Activated T-helper 1 cell treated with anti-CD3 and anti-CD28 coated beads, Interleukin-2, amount 50 U/mL, for 16 hours (primary cell): ENCODE results near the gene PCIF1.
A peak's percentile ranks its signal among the peaks of the same experiment; 100 is the strongest.

Experiments used
- DNase-seq, 2 donors: peaks; one replicate each; pipeline ENCODE4 v3.0.0-alpha.2; 2020; ENCODE audit warnings: low read depth in 1 of 2, low spot score in 1 of 2

PCIF1 gene

DNA sequence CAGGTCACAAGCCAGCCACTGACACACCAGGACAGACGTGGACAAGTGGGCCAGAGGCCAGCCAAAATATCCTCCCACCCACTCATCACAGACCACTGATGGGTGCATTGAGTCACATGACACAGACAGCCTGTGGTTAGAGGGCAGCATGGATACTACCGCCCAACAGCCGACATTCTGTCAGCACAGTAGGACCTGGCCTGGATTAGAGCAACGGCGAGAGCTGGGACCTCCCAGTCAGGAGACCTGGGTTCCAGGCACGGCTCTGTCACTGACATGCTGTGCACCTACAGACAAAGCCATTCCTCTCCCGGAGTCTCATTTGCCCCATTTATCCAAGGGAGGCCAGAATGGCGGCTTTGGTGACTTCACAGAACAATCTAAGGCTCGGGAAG lies 29.5 kb downstream of the PCIF1 start:
- DNase-seq, result no peak

DNA sequence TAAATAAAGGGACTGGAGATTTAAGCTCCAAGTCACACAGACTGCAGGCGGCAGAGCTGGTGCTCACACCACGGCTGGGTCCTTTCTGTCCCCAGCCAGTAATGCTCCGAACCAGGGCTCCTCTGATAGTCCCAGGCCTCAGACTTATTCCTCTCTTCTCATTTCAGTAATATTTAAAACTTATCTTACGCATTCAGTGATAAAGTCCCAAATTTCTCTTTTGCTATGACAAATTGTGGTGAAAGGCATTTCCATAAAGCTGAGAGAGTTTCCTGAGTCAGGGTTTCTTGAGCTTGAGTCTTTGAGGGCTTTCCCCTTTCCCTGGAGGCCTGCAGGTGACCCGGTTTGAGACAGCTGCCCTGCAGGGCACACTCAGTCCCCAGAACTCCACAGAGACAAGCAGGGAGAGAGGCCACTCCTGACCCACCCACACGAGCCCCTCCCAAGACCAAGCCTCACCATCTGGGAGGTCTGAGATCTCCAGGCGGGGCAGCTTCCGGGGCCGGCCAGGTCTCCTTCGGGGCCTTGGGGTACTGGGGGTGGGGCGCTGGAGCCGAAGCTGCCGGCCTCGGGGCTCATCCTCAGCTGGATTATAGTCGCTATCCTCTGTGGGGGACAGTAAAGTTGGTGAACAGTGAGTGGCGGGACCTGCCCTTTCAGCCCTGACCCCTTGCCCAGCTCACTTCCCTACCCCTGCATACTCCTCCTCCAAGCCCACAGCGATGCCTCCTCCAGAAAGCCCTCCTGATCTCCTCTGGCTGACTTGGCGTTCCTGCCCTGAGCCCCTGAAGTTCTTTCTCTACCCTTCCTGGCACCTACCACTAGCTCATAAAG lies 30.9 kb downstream of the PCIF1 start:
- DNase-seq, result no peak

DNA sequence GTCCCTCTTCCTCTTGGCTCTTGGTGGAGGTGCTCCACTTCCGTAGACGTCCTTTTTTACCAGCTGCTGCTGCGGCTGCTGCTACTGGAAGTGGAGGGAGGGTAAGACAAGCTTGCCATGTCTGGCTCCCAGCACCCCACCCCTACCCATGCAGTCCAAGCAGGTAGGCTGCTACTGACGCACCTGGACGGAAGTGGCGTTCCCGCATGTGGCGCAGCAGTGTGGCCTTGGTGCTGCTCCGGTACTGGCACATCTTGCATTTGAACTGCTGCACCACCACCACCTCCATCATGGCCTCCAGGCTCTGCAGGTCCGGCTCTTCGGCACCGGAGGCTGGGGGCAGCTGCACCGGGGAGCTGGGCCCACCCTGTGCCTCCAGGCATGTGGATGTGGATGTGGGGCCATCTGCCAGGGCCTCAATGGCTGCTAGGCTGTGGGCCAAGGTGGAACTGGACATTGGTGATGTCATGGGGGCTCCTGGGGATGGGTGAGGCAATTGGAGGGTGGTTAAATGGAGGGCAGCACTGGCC lies 33.1 kb downstream of the PCIF1 start:
- no peak for DNase-seq

DNA sequence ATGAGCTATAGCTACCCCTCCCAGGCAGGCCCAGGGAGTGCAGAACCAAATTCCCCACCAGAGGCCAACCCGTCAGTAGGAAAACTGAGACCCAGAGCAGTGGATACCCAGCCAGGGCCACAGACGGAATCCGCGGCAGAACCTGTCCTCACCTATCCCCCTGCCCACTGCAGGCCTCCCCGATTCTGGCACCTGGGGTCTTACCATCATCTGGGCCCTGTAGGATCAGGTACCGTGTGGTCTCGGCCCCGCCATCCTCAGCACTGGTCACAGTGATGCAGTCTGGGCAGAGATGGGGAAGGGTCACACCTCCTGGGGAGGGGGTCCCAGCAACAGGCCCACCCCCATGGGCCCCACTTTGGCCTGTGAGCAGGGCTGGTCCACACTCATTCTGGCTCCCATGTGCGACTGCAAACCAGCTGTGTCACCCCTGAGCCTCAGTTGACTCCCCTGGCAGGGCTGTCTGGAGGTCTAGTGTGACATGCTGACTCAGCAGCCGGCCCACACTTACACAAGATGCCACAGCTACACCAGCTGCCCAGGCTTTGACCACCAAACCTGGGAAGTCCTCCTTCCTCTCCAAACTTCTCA lies 33.7 kb downstream of the PCIF1 start:
- no peak for DNase-seq

DNA sequence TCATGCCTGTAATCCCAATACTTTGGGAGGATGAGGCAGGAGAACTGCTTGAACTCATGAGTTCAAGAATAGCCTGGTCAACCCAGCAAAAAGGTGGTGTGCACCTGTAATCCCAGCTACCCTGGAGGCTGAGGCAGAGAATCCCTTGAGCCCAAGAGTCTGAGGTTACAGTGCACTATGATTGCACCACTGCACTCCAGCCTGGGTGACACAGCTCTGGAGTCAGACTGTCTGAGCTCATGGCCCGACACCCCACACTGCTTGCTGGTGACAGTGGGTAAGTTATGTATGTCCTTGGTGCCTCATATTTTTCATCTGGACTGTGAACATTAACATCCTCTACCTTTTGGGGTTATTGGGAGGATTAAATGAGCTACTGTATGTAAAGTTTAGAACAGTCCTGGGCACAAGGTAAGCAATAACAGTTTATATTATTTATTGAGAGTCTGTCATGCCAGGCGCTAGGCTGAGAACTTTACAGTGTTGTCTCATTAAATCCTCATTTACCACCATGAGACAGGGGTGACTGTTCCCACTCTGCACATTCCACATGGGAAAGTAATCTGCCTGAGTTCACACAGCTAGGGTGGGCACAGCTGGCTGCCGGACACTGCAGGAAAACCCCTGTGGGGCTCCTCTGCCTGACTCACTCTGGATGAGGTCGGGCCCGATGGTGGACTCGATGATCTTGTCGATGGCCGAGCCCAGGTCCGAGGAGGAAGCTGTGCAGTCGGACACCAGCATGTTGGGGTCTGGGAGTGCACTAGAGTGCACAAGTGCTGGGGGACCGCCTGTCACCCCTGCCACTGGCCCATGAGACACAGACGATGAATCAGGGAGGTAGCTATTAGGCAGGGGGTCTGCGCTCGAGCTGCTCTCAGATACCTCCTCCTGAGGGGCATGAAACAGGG lies 34.6 kb downstream of the PCIF1 start:
- DNase-seq, result no peak

DNA sequence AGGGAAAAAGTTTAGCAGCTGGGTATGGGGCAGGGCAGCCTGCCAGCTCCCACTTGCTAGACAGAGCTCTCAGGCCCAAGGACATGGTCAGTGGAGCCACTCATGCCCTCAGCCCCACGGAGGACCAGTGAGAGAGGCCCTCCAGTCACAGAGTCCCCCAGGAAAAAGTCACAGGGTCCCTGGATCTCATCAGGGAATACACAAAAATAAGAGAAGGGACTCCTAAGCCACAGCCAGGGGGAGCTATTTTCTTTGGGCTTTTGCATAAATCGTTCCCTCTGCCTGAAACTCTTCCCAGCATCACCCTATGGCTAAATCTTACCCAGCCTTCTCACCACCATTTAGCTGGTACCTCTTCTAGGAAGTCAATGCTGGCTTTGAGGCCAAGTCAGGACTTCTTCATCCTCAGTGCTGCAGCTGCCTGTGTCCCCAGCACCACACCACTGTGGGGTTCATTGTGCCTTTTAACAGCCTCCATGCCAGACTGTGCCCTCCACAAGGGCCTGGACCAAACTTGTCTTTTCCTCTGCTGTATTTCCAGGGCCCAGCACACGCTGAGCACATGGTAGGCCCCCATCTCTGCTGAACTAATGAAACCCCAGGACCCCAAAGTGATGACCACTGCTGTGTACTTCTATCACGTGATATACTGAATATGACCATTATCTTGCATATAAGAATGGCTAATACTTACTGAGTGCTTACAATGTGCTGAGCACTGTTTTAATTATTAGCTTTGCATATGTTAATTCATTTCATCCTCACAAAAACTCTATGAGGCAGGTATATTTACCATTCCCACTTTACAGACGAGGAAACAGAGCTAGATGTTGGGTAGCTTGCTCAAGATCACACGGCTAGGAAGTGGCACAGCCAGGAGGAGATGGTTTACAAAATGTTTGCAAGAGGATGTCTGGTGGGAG lies 35.5 kb downstream of the PCIF1 start:
- DNase-seq, result no peak

DNA sequence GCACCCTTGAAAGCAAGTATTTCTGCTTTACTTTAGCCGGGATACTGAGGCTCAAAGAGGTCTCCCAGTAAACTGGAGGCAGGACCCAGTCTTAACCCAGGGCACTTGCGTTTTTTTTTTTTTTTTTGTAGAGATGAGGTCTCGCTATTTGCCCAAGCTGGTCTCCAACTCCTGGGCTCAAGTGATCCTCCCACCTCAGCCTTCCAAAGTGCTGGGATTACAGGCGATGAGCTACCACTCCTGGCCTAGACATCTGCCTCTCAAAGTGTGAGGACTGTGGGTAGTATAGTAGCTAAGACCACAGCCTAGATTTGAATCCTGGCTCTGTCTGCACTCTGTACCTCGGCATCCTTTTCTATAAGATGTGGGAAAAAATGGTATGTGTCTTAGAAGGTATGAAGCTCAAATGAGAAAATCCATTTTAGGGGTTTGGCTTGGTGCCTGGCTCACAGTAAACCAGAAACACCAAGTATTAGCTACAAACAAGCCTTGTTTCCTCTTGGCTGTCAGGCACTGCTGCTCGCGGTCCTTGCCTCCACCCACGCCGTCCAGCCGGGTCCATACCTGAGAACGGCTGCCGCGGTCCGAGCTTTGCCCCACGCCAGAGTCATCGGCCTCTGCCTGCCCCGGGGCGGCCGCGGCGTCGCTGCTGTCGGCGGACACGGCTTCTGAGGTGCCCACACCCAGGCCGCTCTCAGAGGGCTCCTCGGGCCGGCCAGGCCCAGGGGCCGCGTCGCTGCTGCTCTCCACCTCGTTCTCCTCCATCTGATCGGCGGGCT lies 36.4 kb downstream of the PCIF1 start:
- DNase-seq, result no peak

DNA sequence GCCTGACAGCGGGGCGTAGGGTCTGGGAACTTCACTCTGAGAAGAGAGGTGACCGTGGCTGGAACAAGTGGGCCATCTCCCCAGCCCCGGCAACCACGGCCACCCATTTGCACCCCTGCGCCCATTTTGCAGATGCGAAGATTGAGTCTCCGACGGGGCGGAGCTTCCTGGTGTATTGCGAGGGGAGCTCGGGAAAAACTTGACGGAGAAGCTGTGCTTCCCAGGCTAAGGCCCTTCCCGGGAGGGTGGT lies 36.9 kb downstream of the PCIF1 start:
- no peak for DNase-seq

DNA sequence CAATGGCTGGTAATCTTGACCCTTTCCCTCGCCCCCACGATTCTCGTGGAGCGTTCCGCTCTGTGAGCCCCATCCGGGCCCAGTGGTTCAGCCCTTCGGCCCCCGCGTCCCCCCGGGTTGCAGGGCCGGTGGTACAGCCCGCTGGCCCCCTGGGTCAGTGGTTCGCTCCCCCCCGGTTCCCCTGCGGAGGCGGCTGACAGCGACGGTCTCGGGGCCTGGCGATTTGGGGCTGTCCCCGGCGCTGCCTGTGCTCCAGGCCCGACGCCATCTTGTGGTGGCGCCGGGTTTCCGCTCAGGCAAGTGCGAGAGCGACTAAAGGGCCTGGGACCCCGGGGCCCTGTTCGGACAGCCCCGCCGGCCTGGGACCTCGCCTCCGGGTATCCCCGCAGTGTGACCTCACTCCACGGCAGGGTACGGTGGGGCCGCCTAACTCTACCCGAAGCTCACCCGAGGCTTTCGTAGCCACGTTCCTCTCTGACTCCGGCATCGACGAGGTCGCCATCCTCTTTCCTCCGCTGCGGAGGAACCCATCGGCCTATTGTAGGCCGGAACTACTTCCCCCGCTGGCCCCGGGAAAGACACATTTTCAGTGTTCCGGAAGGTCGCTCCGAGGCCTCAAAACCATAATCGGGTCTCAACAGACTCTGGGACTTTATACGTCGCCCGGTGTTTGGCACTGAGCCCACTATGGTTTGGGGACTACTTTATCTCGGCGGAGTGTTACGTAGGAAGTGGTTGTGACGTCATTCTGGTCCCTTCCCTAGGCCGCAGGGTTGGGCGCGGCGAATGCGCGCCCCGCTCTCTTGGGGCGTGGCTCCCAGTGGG lies 37.4 kb downstream of the PCIF1 start, which contains the start of gene ZNF335:
TSS of gene ZNF335 (minus strand) at position 529 of the 825 bp plus-strand sequence. CDS start 793 bp downstream, outside the sequence.
- DNase-seq, result peak; percentile 84 to 91

DNA sequence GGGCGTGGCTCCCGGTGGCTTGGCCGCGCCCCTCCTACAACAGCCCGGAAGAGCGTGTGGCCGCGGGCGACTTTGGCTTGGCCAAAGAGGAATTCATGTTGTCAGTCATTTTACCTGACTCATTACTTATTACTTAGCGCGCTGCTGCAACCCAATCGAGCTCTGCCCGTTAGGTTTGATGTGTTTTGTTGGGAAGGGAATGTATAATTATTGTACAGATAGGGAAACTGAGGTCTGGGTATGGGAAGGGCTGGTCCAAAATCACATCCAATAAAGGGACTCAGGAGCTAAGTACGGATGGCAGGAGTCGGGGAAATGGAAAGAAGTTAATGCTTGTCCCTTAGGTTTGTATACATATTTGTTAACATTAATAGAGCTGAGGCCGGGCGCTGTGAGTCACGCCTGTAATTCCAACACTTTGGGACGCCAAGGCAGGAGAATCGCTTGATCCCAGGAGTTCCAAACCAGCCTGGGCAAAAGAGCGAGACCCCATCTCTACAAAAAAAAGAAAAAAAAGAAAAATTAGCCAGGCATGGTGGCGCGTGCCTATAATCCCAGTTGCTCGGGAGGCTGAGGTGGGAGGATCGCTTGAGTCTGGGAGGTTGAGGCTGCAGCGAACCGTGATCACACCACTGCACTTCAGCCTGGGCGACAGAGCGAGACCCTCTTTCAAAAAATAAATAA lies 38.2 kb downstream of the PCIF1 start:
- DNase-seq, result no peak

DNA sequence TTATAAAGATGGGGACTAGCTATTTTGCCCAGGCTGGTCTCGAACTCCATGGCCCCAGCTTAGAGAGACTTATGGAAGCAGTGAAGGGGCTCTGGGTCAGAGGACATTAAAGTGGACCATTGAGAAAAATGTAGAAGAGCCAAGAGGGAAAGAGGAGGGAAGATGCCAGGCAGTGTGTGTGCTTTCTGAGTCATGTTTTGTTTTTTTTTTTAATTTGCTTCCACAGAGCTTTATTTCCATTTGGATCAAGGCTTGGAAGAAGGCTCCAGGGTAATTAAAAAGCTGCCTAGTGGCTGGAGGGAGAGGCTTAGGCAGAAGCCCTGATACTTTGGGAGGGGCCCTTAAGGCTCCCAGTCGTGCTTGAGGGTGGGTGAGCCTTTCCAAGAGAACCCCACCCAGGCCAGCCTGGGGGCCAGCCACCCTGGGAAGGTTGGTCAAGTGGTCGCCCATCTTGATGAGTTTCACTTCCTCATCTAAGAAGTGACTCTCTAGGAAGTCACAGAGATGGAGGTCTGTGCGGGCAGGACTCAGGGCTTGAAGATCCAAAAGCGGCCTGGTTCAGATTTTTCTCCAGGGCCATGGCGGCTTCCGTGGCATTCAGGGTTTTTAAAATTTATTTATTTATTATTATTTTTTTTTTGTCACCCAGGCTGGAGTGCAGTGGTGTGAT lies 40.5 kb downstream of the PCIF1 start:
- no peak for DNase-seq

DNA sequence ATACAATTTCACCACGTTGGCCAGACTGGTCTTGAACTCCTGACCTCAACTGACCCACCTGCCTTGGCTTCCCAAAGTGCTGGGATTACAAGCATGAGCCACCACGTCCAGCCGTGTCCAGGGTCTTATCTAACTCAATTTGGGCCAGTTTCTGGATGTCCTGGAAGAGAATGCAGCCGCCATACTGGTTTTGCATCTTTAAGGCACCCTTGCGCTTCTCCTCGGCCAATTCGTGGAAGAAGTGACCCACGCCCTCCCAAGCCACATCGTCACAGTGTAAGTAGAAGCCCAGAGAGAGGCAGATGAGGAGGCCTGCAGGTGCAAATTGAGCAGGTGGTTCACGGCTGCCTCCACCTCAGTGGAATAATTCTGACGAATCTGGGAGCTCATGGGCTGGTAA lies 41.2 kb downstream of the PCIF1 start:
- no peak for DNase-seq

DNA sequence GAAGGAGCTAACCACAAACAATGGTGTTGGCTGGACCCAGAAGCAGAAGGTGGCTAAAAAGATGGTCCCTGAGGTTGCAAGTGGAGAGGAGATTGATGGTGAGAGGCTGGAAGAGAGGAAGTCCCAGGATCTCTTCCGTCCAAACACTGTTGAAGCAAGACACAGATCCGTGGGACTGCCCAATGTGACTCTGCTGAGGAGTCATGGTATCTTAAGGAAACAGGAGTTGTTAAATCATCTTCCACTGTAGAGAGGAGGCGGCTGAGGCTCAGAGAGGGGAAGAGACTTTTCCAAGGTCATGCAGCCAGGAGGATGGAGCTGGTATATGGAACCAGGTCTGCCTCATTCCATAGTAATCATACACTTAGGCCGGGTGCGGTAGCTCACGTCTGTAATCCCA lies 41.6 kb downstream of the PCIF1 start:
- DNase-seq, result no peak

DNA sequence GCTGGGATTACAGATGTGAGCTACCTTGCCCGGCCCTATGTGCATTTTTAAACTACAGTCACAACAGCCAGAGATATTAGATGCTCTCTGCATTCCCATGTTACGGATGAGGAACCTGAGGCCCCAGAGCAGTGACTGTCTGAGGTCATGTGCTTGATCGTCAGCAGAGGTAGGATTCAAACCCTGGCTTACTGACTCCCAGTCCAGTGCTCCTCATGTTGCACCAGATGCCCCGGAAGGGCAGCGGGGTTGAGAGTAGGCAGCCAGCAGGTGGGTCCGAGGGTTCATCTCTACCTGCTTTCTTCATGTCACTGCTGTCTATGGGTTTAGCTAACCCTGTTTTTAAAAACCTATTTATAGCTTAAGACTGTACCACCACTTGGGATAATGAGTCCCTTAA lies 46.8 kb downstream of the PCIF1 start:
- DNase-seq, result no peak

DNA sequence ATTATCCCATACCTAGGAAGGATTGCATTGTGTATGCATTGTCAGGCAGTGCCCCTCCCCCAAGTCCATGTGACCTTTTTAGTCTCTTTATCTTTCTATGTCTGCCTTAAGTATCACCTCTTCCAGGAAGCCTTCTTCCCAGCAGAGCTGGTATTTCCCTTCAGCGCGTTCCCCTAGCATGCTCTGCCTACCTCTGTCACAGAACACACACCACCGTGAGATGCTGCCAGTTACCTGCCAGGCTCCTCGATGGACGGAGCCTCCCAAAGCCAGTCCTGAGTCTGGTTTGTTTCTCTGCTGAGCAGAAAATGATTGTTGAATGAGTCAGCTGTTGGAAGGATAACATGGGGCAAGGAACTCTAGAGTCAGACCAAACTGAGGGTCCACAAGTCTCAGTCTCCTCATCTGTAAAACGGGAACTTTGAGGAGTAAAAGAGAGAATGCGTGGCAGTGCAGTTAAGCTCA lies 48.8 kb downstream of the PCIF1 start:
- DNase-seq, result no peak

DNA sequence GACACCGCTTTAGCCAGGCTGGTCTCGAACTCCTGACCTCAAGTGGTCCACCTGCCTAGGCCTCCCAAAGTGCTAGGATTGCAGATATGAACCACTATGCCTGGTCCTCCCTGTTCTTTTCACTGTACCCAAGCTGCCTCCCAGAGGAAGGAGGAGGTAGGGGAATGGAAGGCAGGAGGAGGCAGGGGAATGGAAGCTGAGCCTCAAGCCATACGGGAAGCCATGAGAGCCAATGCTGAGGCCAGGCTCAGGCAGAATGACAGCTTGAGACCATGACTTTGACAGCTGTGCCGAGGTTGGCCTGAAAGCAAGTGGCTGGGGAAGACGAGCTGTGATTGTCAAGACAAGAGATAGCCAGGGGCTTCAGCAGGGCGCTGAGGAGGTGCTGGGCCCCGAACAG lies 51.1 kb downstream of the PCIF1 start:
- no peak for DNase-seq

DNA sequence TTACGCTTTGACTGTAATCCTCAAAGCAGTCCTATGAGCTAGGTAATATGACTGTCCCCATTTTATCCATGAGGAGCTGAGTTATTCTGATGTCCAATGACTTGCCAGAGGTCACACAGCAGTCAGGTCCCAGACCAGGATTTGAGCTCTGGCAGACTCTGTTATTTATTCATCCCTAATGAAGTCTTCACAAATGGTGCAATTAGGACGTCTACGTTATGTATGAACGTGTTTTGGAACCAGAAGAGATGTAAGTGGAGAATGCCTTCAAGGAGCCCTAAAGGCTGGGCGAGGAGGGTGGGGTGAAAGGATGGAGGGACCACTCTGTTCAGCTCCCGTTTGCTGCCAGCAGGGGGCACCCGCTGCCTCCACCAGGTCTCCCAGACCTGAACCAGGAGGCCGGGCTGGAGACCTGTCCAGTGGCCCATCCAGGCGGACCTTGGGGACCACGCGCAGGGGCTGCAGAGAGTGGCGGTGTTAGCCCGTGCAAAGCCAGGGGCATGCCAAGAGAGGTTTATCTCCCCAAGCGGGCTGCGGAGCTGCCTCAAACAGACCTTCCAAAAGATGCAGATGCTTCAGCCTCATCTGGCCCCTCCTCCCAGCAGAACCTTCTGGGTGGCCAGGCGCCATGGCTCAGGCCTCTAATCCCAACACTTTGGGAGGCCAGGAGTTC lies 52.8 kb downstream of the PCIF1 start:
- peak; percentile 57 to 62 for DNase-seq
